GM21619 (cell line): ENCODE results near the gene PRPF6.

ENCODE experiments used
- ATAC-seq: cut with Tn5 transposase; IDR thresholded peaks from one replicate; pipeline ENCODE4 v1.9.1; 2021; ENCODE audit not compliant: unreplicated experiment

Gene PRPF6, protein sequence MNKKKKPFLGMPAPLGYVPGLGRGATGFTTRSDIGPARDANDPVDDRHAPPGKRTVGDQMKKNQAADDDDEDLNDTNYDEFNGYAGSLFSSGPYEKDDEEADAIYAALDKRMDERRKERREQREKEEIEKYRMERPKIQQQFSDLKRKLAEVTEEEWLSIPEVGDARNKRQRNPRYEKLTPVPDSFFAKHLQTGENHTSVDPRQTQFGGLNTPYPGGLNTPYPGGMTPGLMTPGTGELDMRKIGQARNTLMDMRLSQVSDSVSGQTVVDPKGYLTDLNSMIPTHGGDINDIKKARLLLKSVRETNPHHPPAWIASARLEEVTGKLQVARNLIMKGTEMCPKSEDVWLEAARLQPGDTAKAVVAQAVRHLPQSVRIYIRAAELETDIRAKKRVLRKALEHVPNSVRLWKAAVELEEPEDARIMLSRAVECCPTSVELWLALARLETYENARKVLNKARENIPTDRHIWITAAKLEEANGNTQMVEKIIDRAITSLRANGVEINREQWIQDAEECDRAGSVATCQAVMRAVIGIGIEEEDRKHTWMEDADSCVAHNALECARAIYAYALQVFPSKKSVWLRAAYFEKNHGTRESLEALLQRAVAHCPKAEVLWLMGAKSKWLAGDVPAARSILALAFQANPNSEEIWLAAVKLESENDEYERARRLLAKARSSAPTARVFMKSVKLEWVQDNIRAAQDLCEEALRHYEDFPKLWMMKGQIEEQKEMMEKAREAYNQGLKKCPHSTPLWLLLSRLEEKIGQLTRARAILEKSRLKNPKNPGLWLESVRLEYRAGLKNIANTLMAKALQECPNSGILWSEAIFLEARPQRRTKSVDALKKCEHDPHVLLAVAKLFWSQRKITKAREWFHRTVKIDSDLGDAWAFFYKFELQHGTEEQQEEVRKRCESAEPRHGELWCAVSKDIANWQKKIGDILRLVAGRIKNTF

DNA sequence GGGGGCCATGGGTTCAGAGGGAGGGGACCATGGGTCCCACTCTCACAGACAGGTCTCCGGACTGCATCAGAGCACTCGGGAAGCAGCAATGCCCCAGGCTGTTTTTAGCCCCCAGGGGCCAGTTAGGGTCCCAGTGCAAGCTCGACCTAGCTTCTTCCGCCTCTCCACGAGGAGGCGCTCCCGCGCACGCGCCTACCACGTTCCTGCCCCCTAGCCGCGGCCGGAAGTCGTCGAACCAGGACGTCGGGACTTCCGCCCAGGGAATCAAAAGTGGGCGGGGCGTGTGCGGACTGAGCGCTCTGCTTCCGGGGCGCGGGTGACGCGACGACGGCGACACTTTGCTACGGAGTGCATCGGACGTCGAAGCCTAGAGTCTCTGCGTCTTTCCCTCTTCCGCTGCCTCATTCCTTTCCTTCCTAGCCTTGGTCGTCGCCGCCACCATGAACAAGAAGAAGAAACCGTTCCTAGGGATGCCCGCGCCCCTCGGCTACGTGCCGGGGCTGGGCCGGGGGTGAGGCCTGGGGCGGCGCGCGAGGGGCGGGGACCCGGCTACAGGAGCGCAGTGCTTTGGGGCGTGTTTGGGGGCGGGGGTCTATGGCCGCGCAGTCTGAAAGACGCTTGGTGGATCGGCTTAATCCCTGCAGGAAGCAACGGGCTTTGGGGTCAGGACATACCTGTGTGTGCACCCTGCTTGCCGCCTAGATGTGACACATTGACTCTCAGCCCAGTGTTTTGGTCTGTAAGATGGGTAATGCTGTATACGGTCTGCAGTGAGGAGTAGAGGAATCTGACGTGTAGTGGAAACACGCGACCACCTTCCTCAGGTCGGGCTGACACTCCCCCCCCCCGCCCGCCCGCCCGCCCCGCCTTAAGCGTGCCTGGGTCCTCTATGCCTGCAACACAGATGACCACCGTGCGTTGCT is at the start of gene PRPF6:
Gene PRPF6, plus strand, starts transcription at position 327 of the 923 bp plus-strand sequence. Its CDS starts 114 bp downstream, at position 441.
- peak; percentile 46 for ATAC-seq

DNA sequence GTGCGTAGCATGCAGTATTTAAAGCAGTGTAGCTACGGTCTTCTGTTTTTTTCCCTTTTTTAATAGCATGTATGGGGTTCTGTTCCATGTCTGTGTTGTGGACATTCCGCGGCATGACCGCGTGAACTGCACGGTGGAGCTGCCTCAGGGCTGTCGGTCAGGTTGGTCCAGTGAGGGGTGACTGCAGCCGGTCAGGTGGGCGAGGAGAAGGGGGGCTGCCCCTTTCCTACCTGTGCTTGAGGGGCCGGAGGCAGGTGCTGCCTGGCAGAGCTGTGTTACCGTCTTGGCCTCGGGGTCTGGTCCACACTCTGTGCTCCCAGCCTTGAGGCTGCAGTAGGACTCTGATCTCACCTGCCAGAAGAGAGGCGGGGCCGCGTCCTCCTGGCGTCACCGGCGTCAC is 49.2 kb upstream of the PRPF6 start:
- no peak for ATAC-seq

DNA sequence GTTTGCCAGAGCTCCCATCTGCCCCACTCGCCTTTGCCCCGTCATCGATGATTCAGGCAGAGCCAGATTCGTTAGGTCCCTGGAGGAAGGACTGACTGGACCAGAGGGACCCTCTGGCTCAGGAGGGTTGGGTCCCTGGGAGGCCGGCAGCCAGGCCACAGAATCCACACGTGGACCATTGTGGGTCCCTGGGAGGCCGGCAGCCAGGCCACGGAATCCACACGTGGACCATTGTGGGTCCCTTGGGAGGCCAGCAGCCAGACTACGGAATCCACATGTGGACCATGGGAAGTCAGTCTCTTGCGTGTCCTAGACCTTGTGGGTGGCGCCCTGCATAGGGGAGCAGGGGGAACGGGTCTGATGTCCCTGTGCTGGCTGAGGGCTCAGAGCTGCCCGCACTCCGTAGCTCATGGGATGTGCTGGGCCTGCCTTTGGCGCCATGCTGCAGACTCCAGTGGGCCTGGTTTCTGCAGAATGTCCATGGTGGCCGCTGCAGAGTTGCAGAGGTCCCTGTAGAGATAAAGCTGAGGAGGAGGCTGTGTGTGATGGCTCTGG is 48.2 kb upstream of the PRPF6 start:
- ATAC-seq, result no peak

DNA sequence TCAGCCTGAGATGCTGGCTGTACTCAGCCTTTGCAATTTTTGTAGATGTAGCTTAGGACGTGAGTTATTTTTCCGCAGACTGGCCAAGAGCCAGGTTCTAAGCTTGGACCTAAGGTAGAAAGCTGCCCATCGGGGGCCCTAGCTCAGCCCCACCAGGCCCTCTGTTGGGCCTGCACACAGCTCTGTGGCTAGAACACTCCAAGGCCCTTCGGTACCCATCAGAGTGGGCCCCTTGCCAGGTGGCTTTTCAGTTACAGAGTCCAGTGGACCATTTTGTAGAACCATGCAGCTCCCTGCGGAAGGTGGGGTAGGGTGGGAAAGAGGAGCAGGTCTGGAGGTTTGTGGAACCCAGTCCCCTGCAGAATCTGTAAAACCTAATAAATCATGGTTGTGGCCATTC is 47.3 kb upstream of the PRPF6 start:
- no peak for ATAC-seq

DNA sequence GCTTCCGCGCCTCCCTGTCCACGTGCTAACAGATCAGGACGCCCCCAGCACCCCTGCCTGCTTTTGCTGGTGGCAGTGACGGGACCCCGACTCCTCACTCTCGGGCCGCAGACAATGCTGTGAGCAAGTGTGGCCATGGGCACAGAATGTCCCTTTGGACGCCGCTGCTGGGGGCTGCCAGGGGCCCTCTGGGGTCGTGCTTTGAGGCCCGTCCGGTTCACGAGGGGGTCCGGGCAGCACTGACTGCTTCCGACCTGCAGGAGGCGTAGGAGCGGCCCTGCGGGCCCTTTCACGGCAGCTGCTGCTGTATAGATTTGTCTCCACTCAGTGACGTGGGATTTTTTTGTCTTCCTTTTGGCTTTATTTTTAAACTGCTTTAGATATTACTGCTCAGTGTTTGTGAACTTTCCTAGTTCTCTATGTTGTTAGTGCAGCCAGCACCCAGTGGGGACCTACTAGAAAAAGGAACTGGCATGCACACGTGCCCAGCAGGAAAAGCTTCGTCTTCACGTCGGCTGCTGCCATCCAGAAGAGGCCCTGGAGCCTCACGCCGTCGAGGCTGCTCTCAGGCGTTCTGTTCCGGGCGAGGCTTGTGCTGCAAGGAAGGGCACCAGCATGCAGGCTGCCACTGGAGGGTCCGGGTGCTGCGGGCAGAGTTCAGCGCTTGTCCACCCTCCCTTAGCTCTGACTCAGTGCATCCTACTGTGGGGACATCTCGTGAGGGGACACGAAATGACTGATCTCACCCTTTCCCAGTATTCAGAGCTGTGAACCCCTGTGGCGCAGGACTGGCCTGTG is 46.5 kb upstream of the PRPF6 start:
- ATAC-seq, result no peak

DNA sequence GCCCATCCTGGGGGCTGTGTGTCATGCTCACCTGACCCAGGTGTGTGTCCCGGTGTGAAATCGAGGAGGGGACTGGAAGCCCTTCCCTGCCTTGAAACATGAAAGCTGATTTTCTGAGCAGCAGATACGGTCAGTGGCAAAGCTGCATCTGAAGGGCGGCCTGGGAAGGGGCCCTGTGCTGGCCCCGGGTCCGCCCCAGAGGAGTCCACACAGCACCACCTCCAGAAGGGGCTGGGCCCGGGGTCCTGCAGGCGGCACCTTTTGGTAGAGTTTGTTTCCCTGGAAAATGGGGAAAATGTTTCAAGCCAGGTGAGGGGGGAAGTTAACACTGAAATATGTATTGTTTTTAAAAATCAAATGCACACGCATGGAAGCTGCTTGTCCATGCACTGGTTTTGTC is 45.5 kb upstream of the PRPF6 start:
- ATAC-seq, result no peak

DNA sequence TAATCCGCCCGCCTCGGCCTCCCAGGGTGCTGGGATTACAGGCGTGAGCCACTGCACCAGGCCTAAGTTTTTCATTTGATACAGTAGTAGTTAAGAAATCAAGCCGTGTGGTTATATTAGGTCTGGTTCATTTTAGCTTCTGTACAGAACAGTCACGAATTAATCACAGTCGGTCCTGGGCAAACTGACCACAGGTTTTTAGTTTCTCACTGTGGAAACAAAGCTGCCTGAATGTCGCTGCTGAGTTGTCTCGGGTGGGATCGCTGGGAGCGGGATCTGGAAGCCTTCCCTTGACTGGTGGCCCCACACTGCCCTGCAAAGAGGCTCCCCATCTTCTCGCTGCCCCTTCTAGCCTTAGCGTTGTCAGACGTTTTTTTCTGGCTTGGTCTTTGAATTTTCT is 43.3 kb upstream of the PRPF6 start:
- no peak for ATAC-seq

DNA sequence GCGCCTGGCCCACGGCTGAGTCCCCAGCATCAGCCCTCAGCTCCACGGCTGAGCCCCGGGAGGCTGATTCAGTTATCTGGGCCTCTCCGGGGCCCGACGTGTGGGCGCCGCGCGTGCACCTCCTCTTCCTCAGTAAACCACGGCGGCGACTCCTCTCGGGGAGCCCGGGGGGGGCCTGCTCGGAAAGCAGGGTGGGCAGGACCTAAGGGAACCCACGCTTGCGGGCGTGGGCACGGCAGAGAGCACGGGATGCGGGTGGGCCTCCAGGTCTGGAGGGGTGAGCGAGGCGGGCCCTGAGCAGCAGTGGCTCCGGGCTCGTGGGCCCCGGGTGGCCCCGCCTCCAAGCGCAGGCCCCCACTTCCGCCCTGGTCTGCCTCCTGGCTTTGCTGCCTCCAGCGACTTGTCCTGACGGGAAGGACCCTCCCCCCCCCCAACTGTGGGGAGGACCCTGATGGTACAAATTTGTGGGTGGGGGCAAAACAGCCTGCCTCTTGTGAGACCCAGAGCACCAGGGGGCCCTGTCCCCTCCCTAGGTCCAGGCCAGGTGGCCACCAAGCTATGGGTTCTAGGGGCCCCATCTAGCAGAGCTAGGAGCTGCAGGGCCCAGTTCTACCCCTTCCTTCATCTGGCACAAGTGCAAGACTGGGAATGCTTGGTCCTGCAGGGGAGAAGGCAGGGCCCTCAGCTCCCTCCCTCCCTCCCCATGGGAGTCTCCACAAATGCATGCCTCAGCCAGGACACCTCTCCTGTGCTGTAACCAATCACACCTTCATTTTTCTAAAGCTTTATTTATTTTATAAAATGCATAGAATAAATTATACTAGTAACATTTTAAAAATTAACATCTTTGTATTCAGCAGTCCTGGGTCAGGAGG is 41.6 kb upstream of the PRPF6 start:
- ATAC-seq, result no peak

DNA sequence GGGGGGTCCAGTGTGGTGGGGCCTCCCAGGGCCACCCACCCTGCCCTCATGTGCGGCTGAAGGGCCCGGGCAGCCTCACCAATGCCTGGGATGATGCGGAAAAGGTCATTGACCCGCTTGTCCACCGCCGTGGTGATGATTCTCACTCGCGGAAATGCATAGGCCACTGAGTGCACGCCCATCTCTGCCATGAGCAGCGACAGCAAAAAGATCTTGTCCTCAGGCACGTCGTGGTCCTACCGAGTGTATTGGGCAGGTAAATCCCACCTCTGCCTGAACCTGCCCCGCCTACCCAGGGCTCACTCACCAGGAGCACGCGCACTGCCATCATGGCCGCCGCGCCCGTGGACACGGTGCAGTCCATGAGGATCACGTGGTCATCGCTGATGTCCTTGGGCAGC is 40.9 kb upstream of the PRPF6 start:
- ATAC-seq, result no peak

DNA sequence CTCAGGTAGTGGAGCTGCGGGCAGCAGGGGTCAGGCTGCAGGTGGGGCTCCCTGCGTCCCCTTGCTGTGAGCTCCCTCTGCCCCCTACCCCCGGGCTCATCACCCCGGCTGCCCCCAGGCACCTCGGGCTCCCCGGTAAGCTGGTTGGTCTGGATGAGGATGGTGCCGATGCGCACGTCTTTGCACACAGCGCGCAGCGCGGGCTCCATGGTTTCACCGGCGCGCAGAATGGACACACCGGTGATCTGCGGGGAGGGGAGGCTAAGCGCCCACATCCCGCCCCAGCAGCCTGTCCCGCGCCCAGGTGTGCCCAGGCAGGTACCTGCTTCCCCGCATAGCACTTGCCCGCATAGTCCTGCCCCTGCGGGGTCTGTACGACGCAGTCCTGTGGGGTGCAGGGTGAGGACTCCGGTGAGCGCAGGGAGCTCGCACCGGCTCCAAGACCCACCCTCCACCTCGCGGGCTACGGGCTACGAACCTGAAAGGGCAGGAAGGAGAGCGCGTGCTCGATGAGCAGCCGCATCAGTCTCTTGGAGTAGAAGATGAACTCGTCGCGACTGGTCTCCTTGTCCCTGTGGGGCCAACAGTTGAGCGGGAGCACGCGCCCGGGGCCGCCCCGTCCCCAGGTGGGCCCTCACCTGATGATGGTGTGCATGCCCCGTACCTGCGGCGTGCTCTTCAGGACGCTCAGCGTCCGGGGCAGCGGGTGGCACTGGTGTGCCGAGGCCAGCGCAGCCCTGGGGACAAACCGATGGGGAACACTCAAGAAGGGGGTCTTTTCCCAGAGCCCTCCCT is 40.3 kb upstream of the PRPF6 start:
- no peak for ATAC-seq

DNA sequence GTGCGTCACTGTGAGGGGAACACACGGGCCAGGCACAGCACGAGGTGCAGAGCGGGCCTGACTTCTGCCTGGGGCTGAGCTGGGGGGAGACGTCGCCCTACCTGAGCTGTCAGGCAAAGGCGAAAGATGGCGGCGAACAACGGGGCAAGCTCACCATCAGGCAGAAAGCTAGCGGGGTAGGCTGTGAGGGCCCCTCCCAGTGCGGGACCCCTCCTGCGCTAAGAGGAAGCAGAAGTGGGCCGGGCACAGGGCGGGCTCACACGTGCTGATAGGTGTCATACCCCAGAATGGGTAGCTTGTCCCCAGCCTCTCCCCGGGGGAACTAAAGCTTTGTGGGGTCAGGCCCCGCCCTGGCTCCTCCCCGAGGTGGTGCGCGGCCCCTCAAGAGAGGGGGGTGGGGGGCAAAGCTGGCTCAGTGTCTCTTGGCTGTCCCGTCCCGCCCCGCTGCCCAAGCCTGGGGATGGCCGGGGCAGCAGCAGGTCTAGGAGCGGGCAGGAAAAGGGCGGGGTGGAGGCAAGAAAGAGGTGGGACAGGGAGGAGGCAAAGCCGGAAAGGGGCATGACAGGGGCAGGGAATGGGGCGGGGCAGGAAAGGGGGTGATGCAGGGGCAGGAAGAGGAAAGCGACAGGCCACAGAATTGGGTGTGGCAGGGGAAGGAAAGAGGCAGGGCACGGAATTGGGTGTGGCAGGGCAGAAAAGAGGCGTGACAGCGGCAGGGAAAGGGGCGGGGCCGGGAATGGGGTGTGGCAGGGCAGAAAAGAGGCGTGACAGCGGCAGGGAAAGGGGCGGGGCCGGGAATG is 39.5 kb upstream of the PRPF6 start:
- no peak for ATAC-seq

DNA sequence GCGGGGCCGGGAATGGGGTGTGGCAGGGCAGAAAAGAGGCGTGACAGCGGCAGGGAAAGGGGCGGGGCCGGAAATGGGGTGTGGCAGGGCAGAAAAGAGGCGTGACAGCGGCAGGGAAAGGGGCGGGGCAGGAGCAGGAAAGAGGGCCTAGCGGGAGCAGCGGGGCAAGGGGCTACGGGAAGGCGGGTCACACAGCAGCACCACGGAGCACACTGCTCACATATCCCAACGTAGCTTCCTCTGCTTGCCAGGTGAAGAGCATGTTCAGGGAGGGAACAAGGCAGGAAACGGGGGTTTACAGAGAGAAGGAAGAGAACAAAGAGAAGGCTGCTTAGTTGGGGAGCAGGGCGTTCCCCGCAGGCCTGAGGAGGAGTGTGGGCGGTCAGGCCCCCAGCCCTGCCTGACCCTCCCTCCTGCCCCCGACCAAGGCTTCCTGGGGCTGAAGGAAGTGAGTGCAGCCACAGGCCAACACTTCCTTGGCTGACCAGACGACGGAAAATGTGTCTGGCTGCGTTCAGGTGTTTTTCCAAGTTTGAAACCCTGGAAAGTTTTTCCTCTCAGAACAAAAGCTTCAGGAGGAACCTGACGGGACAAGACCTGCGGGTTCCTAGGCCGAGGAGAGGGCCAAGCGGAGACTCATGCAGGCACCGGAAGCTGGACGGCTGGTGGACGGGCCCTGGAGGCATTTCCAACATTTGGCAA is 38.5 kb upstream of the PRPF6 start:
- ATAC-seq, result no peak

DNA sequence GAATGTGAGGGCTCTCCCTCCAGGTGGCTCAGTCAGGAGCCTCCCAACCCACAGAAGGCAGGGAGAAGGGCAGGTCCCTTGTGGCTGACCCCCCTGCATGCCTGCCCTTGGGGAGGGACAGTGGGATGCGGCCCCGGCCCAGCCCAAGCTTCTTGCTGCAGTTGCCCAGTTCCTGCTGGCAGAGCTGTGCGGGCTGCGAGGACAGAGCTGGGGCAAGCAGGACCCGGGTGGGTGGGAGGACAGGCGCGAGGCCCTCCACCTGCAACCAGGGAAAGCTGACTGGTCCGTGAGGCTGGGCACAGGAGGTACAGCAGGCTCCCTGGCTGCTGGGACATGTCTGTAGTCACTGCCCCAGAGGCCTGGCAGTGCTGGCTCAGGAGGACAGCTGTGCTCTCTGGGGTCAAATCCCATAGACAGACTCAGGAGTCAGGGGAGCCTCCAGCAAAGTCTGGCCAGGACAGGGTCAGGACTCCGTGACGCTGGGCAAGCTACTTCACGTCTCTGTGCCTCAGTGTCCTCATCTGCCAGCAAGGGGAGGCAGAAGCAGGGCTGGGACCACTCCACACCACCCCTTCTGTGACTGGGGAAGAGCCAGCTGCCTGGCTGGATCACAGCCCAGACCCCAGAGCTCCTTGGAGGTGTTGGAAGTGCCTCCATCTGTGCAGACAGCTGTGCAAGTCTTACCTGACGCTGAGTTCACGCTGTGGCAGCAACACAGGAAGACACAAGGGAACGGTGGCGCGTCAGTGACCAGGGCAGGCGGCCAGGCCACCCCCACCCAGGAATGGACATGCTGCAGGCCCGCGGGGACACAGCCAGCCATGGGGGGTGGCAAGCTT is 37.7 kb upstream of the PRPF6 start:
- ATAC-seq, result no peak

DNA sequence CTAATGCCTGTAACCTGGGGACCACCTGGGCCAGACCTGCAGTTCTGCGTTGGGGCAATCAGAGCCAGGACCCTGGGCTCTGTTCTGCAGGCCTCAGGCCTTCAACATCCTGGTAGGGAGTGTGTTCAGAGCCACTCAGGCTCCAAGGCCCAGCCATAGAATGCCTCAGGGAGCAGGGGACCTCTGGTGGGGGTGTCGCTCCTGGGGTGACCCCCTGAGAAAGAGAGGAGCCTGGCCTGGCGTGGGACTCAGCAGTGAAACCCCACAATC is 37.2 kb upstream of the PRPF6 start:
- ATAC-seq, result no peak

DNA sequence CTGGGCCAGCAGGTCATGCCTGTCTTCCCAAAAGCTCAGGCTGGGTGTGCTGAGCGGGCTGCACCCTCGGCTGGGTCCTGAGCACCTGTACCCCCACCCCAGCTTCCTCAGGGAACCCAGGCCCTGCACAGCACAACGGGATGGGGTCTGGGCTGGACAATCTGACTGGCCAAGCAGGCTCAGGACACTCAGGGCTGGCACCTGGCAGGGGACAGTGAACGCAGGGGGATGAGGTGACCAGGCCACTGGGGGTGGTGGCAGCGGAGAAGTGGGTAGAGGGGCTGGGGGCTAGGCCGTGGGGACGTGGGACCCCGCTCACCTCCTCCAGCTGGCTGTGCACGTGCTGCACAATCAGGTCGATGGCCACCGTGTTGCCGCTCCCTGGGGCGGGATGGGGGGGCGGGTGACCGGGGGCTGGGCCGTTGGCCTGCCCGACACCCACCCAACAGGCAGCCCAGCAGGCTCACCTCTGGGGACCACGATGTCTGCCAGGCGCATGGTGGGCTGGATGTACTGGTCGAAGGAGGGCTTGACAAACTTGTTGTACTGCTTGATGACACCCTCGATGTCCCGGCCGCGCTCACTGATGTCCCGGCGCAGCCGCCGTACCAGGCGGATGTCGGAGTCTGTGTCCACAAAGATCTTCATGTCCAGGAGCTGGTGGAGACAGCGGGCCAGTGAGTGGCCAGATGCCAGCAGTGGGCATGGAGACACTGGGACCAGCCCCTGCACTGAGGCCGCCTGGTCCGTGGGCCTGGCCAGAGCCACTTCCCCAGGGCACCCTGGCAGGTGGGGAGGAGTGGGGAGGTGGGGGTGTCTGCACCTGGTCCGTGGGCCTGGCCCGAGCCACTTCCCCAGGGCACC is 36.6 kb upstream of the PRPF6 start:
- no peak for ATAC-seq
